Left kidney (tissue), 2 donors: ENCODE results near the gene PPARG. TPM values are rescaled to one million over a fixed set of nuclear protein-coding genes. Genes with fewer than 3 reads are reported as not detected.
"Not testable (repeated sequence)": the region's sequence is repeated elsewhere in the genome, so short reads cannot be mapped to it uniquely, and the experiment has no call there.

Experiments
- DNase-seq: peaks from one replicate; pipeline ENCODE4 v3.0.0-alpha.2; 2013
- polyA plus RNA-seq: library from polyadenylated mRNA; unstranded; fragments of 120-200 nt; gene quantifications from one replicate; pipeline ENCODE4 v1.2.1, GENCODE V29; 2013; ENCODE audit not compliant: insufficient read length

Gene PPARG
- polyA plus RNA-seq, 1 donor, result 28.5 TPM

- no peak for DNase-seq
Observed at GRCh38 chr3:12379640-12380429, 91.0 kb downstream of the PPARG start.

DNA sequence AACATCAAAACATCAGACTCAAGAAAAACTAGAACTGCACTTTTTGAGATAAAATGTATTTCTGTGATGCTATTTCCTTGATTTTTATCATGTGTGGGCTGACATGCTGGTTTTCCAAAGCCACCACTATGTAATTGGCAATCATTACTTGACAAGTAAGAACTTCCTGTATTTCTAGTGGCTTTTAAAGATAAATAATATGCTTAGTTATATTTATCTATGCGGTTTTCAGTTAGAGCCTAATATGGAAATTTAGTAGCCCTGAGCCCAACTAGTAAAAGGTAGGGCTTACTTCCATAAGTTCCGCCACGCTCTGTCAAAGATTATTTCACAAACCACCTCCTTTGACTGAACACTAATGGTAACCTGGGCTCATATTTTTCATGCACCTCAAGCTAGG, 91.6 kb downstream of the PPARG start:
- DNase-seq, result no peak

- DNase-seq, result no peak
Observed at GRCh38 chr3:12381199-12381598, 92.3 kb downstream of the PPARG start.

- no peak for DNase-seq
Observed at GRCh38 chr3:12383218-12383617, 94.3 kb downstream of the PPARG start.

DNA sequence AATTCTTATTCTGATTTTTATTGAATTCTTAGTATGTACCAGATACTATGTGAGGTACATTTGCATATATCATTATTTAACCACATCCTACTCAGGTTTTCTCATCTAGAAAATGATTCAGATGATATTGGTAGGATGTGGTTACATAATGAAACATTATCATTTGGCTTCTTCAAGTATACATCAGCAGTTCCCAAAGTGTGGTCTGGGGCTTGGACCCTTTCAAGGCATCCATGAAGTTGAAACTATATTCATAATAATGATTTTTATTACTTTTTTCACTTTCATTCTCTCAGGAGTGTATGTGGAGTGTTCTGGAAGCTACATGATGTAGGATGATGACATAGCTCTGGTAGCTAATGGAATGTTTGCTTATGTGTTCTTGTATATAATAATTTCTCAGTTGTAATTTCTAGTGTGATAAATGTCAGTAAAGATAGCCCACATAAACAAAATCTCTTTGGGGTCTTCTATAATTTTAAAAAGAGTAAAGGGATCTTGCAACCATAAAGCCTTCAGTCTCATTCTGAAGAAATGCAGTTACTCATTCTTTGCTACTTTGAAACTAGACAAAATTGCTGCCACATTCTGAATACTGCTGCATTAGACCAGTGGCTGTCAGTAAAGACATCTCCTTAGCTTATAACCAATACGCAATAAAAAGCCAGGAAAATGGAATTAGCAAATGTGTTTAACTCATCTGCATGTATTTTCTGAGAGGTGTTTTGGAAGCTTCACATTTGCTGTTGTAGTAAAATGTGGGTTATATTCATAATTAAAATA, 95.8 kb downstream of the PPARG start:
- DNase-seq, result no peak

GRCh38 chr3:12386514-12387291, 97.8 kb downstream of the PPARG start:
- not testable (repeated sequence) for DNase-seq

- DNase-seq, result no peak
Observed at GRCh38 chr3:12388185-12388584, 99.3 kb downstream of the PPARG start.

DNA sequence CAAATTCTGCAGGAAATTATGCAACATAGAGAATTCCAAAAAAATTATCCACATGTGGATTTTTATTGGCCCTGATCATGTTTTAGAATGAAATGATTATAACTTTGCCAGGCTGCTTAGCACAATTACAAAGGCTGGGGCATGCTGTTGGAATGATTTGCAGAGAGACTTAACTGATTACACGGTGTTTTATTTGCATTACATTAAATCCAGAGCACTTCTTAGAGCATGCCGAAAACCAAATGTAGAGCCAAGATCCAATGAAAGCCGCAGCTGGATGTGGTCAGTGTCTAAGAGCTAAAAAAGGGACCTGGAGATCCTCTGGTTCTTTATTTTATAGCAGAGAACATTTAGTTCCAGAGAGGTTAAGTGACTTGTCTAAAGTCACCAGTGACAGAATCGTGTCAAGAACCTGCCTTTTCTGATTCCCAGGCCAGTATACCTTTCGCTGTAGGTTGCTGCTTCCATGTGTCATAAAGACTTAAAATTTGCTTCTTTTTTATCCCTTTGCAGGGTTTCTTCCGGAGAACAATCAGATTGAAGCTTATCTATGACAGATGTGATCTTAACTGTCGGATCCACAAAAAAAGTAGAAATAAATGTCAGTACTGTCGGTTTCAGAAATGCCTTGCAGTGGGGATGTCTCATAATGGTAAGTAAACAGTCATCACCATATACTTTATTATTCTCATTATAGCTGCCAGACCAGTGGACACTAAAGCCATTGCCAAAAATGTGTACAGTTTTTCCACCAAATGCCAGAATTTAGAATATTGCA, 103.4 kb downstream of the PPARG start:
- DNase-seq, result no peak

DNA sequence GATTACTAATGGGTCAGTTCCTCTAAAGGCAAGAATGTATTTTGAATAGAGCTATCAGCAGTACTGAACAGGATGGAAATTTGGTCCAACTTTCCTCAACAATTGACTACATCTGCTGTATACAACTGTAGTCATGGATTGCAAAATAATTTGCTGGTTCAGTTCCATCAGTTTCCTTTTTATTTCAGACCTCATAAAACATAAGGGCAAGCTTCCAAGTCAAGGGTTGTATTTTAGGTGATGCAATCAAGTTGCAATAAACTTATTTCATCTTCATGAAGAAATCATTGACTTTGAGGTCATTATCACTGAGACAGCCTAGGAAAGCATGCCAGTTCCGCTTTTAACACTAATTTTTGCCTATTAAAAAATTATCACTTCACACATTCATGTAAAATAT, 105.0 kb downstream of the PPARG start:
- DNase-seq, result no peak

- DNase-seq, result no peak
Observed at GRCh38 chr3:12394569-12395271, 105.8 kb downstream of the PPARG start.

DNA sequence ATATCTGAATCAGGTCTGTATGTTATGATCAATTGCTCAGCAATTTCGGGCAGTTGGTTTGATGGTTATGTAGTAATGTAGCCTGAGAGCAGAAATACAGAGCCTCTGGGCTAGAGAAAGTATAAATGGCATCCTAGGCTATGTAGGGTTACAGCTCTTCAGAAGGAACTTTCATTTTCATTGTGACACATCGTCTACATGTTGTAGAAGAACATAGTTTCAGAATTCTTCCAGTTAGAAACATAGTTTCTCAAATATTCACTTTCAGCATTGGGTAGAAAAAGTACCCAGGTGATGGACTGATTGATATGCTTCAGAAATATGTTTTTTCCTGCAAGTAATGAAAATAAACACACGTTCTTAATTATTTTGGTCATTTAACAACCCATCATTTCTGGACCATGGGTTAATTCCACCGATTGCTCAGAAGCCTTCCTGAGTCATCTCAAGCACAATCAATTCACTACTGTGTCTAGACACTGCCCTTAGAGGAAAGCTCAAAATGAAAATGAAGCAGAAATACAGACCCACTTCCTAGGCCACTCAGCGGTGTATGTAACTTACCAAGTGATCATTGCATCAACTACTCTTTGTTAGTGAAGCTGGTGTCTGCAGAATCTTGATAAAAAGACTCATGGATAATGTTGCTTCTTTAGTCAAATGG, 106.6 kb downstream of the PPARG start:
- DNase-seq, result no peak

DNA sequence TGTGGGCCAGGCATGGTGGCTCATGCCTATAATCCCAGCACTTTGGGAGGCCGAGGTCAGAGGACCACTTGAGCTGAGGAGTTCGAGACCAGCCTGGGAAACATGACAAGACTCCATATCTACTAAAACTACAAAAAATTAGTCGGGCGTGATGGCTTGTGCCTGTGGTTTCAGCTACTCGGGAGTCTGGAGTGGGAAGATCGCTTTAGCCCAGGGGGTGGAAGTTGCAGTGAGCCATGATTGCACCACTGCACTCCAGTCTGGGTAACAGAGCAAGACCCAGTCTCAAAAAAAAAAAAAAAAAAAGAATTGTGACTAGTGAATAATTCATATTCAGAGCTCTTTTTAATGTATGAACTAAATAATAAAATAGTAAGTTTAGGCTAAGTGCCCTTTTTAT, 107.6 kb downstream of the PPARG start:
- DNase-seq, result no peak

- no peak for DNase-seq
Observed at GRCh38 chr3:12399226-12399625, 110.4 kb downstream of the PPARG start.

DNA sequence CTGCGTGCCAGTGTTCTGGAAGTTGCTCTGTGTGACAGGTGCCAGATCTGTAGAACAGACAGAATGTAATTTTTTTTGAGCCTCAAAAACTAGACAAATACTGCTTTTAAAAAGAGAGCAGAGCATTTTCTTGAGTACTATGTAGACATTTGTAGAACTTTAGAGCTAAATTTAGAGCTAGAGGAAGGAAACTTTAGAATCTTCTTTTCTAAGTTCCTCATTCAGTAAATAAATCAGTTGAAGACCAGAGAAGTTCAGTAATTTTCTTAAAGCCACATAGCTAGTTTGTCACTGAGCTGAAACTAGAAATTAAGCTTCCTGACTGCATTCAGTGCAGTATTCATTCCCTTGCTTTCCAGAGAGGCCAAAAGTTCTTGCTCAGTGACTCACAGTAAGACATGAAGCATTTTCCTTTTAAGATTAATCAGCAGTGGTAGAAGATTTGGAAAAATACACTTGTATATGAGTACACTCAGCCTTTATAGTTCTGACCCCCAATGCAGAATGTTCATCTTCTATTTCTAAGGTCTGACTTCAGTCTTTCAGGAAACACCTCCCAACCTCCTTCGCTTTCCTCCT, 111.8 kb downstream of the PPARG start:
- no peak for DNase-seq

DNA sequence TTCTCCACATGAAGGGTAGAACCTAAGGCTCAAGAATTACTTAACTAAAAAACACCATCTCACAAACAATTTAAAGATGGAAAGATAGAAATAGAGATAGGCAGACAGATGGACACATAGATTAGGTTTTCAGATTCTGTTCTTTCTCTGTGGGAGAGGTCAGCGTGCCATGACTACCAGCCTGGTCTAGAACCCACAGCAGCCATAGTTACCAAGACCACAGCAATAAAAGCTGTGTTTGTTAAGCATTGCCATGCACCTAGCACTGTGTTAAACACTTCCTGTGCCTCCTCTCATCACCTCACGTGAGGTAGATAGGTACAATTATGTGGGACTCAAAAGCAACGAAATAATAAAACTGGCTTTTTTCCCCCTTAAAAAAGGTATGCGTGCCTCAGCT, 112.3 kb downstream of the PPARG start:
- no peak for DNase-seq

- DNase-seq, result peak; percentile 61
Observed at GRCh38 chr3:12405432-12406272, 116.8 kb downstream of the PPARG start.

GRCh38 chr3:12408984-12409683, 120.3 kb downstream of the PPARG start:
- no peak for DNase-seq
